Mucosa of descending colon (tissue), 3 donors: ENCODE data around the gene PHLDB2. TPM values are rescaled to one million over a fixed set of nuclear protein-coding genes. Genes with fewer than 3 reads are reported as not detected.

Source experiments
- ATAC-seq: fragments of 200-7000 bp; cut with Tn5 transposase; one replicate; pipeline ENCODE4 v1.9.1; 2020; ENCODE audit warnings: mild to moderate bottlenecking, moderate library complexity
- DNase-seq, 3 donors: peaks; one replicate each; pipeline ENCODE4 v3.0.0-alpha.2; 2020
- H3K36me3 ChIP-seq: fragments of 200-600 bp; one replicate; pipeline ENCODE4 v1.8.0; 2021; ENCODE audit warnings: low read depth, mild to moderate bottlenecking
- H3K4me1 ChIP-seq: fragments of 200-600 bp; one replicate; pipeline ENCODE4 v1.8.0; 2021; ENCODE audit warnings: low read depth, mild to moderate bottlenecking
- H3K4me3 ChIP-seq: fragments of 200-600 bp; one replicate; pipeline ENCODE4 v1.8.0; 2021; ENCODE audit warnings: mild to moderate bottlenecking
- H3K9me3 ChIP-seq: fragments of 200-600 bp; one replicate; pipeline ENCODE4 v1.8.0; 2021; ENCODE audit warnings: mild to moderate bottlenecking
- intact Hi-C, 2 donors: fragments of 100-400 bp; cut with DNase I in 1 of 2; cut with micrococcal nuclease in 1 of 2; formaldehyde crosslinking; loops; one replicate each; pipeline versions ENCODE4 v1.11.0 to v1.11.1; 2022; cut with DNase I, micrococcal nuclease
- total RNA-seq, 3 donors: library from RNA; stranded (reverse); fragmentation: NEBNext Ultra II Directional in 2 of 3; extraction: Animal tissue kit (Norgen Biotek cat#: 25700) in 2 of 3; gene quantifications; one replicate each; pipeline versions ENCODE4 v1.2.1 to v1.2.4, GENCODE V29; 2021 to 2023
- TF ChIP-seq, protein P1 (sequence below): fragments of 200-600 bp; IDR thresholded peaks from one replicate; pipeline ENCODE4 v1.8.0; 2022; ENCODE audit warnings: antibody characterized with exemption, mild to moderate bottlenecking
- donor health status: DM: no; HTN: no; CAD: no; lungs with moderate emphysema.
- donor health status: DM: no; HTN: no; CAD: no.
- donor health status: DM: no; HTN: yes; CAD: no.

Gene PHLDB2
- total RNA-seq, 3 donors from 2014 or later = 9.4 to 90.2 (median 17.7) TPM

DNA sequence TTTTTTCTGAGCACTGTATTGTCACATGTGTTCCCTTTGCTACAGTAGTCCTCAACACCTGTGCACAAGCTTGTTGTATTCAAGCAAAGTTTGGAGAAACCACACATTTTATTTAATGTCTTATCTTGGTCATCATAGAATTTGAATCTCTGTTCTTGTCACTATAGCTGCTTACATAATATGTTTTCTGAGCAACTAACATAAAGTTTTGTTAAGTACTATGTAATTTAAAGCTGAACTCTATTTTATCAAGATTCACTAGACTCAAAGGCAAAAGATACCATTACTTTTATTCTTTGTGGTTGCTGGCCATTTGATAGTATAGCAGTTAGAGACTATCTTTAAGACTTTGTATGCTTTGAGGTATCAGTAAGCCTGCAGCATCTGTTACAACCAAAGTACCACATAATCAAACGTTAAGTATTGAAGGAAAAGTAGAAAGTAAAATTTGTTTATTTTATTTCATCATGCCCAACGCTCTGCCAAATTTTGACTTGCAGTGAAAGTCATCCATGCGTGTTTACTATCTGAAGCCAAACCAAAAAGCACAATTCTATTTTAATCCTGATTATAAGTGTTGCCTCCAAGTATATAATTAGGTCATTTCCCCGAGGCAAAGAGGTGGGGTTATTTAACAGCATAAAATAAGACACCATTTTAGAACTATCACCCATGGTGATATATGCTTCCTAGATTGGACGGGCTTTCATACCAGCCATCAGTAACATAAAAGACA is 109.4 kb downstream of the PHLDB2 start:
- Histone ChIP-seq H3K4me3 (no peak overlapping the region), H3K4me1 (peaks cover 3% of the 10 kb centered on the region), H3K36me3 (no peaks in the 10 kb centered on the region), H3K9me3 (no peaks in the 10 kb centered on the region)
- ATAC-seq (no peak), DNase-seq (no peak)
- TF ChIP-seq, protein P1, sequence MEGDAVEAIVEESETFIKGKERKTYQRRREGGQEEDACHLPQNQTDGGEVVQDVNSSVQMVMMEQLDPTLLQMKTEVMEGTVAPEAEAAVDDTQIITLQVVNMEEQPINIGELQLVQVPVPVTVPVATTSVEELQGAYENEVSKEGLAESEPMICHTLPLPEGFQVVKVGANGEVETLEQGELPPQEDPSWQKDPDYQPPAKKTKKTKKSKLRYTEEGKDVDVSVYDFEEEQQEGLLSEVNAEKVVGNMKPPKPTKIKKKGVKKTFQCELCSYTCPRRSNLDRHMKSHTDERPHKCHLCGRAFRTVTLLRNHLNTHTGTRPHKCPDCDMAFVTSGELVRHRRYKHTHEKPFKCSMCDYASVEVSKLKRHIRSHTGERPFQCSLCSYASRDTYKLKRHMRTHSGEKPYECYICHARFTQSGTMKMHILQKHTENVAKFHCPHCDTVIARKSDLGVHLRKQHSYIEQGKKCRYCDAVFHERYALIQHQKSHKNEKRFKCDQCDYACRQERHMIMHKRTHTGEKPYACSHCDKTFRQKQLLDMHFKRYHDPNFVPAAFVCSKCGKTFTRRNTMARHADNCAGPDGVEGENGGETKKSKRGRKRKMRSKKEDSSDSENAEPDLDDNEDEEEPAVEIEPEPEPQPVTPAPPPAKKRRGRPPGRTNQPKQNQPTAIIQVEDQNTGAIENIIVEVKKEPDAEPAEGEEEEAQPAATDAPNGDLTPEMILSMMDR = no peak
- intact Hi-C loops = loop anchor here (5.0 to 10.0 kb wide), 2 partner anchors 114 to 251 kb away; partner anchors contain the start of gene PHLDB2 (in 1 of the 2)

DNA sequence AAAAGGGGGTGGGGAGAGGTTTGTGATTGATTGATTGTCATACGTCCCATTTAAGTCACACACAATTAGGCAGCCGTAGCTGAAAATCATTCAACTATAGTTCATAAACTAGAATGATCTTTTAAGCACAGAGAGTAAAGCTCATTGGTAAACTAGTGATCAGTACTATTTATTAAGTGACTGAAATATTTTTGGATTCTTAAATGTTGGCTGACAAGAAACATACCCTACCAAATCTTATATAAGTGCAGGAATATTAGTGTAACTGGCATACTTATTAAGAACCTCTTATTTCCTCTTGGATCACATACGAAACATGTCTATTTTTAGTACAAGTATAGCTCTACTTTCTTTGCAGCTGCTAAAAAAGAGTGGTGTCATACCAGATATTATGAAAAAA is 111.3 kb downstream of the PHLDB2 start:
- H3K4me3 ChIP-seq = no peak overlapping the region
- ATAC-seq = no peak
- no peaks in the 10 kb centered on the region for H3K36me3 ChIP-seq
- no peak for DNase-seq
- TF ChIP-seq, protein P1 = no peak
- H3K9me3 ChIP-seq = no peaks in the 10 kb centered on the region
- intact Hi-C loops = no loop called here
- peaks cover 3% of the 10 kb centered on the region for H3K4me1 ChIP-seq

- no peak for DNase-seq
- TF ChIP-seq, protein P1 = no peak
- ATAC-seq = no peak
- peaks cover 3% of the 10 kb centered on the region for H3K4me1 ChIP-seq
- intact Hi-C loops = no loop called here
- no peaks in the 10 kb centered on the region for H3K9me3 ChIP-seq
- H3K36me3 ChIP-seq = no peaks in the 10 kb centered on the region
- no peak overlapping the region for H3K4me3 ChIP-seq
These were observed 112.6 kb downstream of the PHLDB2 start for GRCh38 chr3:111971533-111972130.

GRCh38 chr3:111972891-111973290 is 113.8 kb downstream of the PHLDB2 start:
- no peak overlapping the region for H3K4me3 ChIP-seq
- intact Hi-C loops = no loop called here
- ATAC-seq (no peak), DNase-seq (no peak)
- TF ChIP-seq, protein P1 = no peak
- no peaks in the 10 kb centered on the region for H3K36me3 ChIP-seq
- no peaks in the 10 kb centered on the region for H3K9me3 ChIP-seq
- H3K4me1 ChIP-seq = no peaks in the 10 kb centered on the region

GRCh38 chr3:111975131-111975530 is 116.1 kb downstream of the PHLDB2 start:
- ATAC-seq = no peak
- intact Hi-C loops = no loop called here
- TF ChIP-seq, protein P1 = no peak

More at GRCh38 chr3:111975131-111975530, 116.1 kb downstream of the PHLDB2 start:
- Histone ChIP-seq H3K36me3 (no peaks in the 10 kb centered on the region), H3K4me3 (no peak overlapping the region), H3K4me1 (no peaks in the 10 kb centered on the region), H3K9me3 (no peaks in the 10 kb centered on the region)
- no peak for DNase-seq
